Neural cell (in vitro differentiated cells): ENCODE data around the gene CDH16.

Source experiments
- CTCF ChIP-seq: fragments of 450-650 bp; IDR thresholded peaks from 2 replicates; pipeline ENCODE4 v1.5.1; 2014; ENCODE audit warnings: antibody characterized with exemption, mild to moderate bottlenecking, moderate library complexity; ENCODE audit not compliant: poor library complexity, severe bottlenecking
- EZH2 ChIP-seq: fragments of 200-600, 300-800 bp; shearing (Covaris generic), sonication (generic); IDR thresholded peaks from 2 replicates; pipeline ENCODE4 v1.6.1; 2014; ENCODE audit warnings: antibody characterized with exemption, low read length, borderline replicate concordance, mild to moderate bottlenecking; ENCODE audit not compliant: insufficient read depth, poor library complexity, severe bottlenecking
- POLR2AphosphoS5 ChIP-seq: IDR thresholded peaks from 2 replicates; pipeline ENCODE4 v1.6.1; 2012

- no peak for TF ChIP-seq CTCF
- no peak for TF ChIP-seq EZH2
- no peak for TF ChIP-seq POLR2AphosphoS5
Measured at GRCh38 chr16:66869424-66869823, 49.3 kb downstream of the CDH16 start.
